Activated T-helper 17 cell treated with anti-CD3 and anti-CD28 coated beads, Interleukin-2, amount 50 U/mL, for 72 hours (primary cell): ENCODE data around the gene ARHGAP23. TPM values are rescaled to one million over a fixed set of nuclear protein-coding genes. Genes with fewer than 3 reads are reported as not detected.
"Not testable (repeated sequence)": the region's sequence is repeated elsewhere in the genome, so short reads cannot be mapped to it uniquely, and the experiment has no call there.

Source experiments
- ATAC-seq: fragments of 150-1000 bp; cut with Tn5 transposase; replicated peaks from 2 replicates; pipeline ENCODE4 v1.10.0; 2021; ENCODE audit warnings: mild to moderate bottlenecking, moderate library complexity
- H3K27ac Mint-ChIP-seq: one replicate; pipeline ENCODE4 v1.8.0; 2022; ENCODE audit warnings: mixed read lengths
- H3K27me3 Mint-ChIP-seq: one replicate; pipeline ENCODE4 v1.8.0; 2022; ENCODE audit warnings: mixed read lengths
- H3K36me3 Mint-ChIP-seq: one replicate; pipeline ENCODE4 v1.8.0; 2022; ENCODE audit warnings: low read depth, mild to moderate bottlenecking, mixed read lengths
- H3K4me1 Mint-ChIP-seq: one replicate; pipeline ENCODE4 v1.8.0; 2022; ENCODE audit warnings: mixed read lengths
- H3K4me3 Mint-ChIP-seq: one replicate; pipeline ENCODE4 v1.8.0; 2022; ENCODE audit warnings: mild to moderate bottlenecking, mixed read lengths
- H3K9me3 Mint-ChIP-seq: one replicate; pipeline ENCODE4 v1.8.0; 2022; ENCODE audit warnings: mixed read lengths
- total RNA-seq, 2 donors: library from RNA; stranded (reverse); gene quantifications; one replicate each; pipeline ENCODE4 v1.2.3, GENCODE V29; 2022

The ARHGAP23 gene
- total RNA-seq, 2 donors from 2014 or later, result 0.69 to 2.2 TPM

GRCh38 chr17:38476549-38476948 lies 48.3 kb downstream of the ARHGAP23 start:
- H3K27me3 Mint-ChIP-seq, result no peaks in the 10 kb centered on the region
- H3K36me3 Mint-ChIP-seq, result no peaks in the 10 kb centered on the region
- H3K9me3 Mint-ChIP-seq, result no peaks in the 10 kb centered on the region
- peaks cover 6% of the 10 kb centered on the region for H3K4me1 Mint-ChIP-seq
- no peak for ATAC-seq
- peak overlapping the region; percentile 35 for H3K27ac Mint-ChIP-seq
- no peak overlapping the region for H3K4me3 Mint-ChIP-seq

- H3K4me3 Mint-ChIP-seq, H3K36me3 Mint-ChIP-seq, H3K9me3 Mint-ChIP-seq, H3K4me1 Mint-ChIP-seq, ATAC-seq, H3K27ac Mint-ChIP-seq, H3K27me3 Mint-ChIP-seq: not testable (repeated sequence)
Measured at GRCh38 chr17:38477417-38477816, 49.2 kb downstream of the ARHGAP23 start.

- H3K36me3 Mint-ChIP-seq, ATAC-seq, H3K4me3 Mint-ChIP-seq, H3K27ac Mint-ChIP-seq, H3K9me3 Mint-ChIP-seq, H3K27me3 Mint-ChIP-seq, H3K4me1 Mint-ChIP-seq: not testable (repeated sequence)
Measured at GRCh38 chr17:38477951-38478350, 49.7 kb downstream of the ARHGAP23 start.

GRCh38 chr17:38478667-38479066 lies 50.4 kb downstream of the ARHGAP23 start:
- not testable (repeated sequence) for ATAC-seq, H3K9me3 Mint-ChIP-seq, H3K27me3 Mint-ChIP-seq, H3K4me3 Mint-ChIP-seq, H3K27ac Mint-ChIP-seq, H3K4me1 Mint-ChIP-seq, H3K36me3 Mint-ChIP-seq

- not testable (repeated sequence) for H3K27ac Mint-ChIP-seq, ATAC-seq, H3K36me3 Mint-ChIP-seq, H3K27me3 Mint-ChIP-seq, H3K9me3 Mint-ChIP-seq, H3K4me1 Mint-ChIP-seq, H3K4me3 Mint-ChIP-seq
Measured at GRCh38 chr17:38482039-38482699, 53.9 kb downstream of the ARHGAP23 start.

- not testable (repeated sequence) for H3K27ac Mint-ChIP-seq, H3K4me3 Mint-ChIP-seq, H3K9me3 Mint-ChIP-seq, H3K27me3 Mint-ChIP-seq, ATAC-seq, H3K36me3 Mint-ChIP-seq, H3K4me1 Mint-ChIP-seq
Measured at GRCh38 chr17:38482700-38483043, 54.4 kb downstream of the ARHGAP23 start.

GRCh38 chr17:38484242-38485145 lies 56.2 kb downstream of the ARHGAP23 start:
- H3K36me3 Mint-ChIP-seq, result not testable (repeated sequence)
- peak overlapping the region; percentile 64 for H3K27ac Mint-ChIP-seq
- H3K4me3 Mint-ChIP-seq, result peak overlapping the region; percentile 65

GRCh38 chr17:38485146-38485468 lies 56.8 kb downstream of the ARHGAP23 start:
- H3K36me3 Mint-ChIP-seq, result no peaks in the 10 kb centered on the region
- no peak for ATAC-seq
- H3K9me3 Mint-ChIP-seq, result no peaks in the 10 kb centered on the region
- no peaks in the 10 kb centered on the region for H3K27me3 Mint-ChIP-seq
- peak overlapping the region; percentile 65 for H3K4me3 Mint-ChIP-seq
- peak overlapping the region; percentile 64 for H3K27ac Mint-ChIP-seq
- peaks cover 9% of the 10 kb centered on the region for H3K4me1 Mint-ChIP-seq

More at GRCh38 chr17:38484242-38485145, 56.2 kb downstream of the ARHGAP23 start:
- peak; percentile 71 for ATAC-seq
- not testable (repeated sequence) for H3K27me3 Mint-ChIP-seq, H3K4me1 Mint-ChIP-seq, H3K9me3 Mint-ChIP-seq

GRCh38 chr17:38485681-38486298 lies 57.5 kb downstream of the ARHGAP23 start:
- H3K27ac Mint-ChIP-seq, result peak overlapping the region; percentile 64
- H3K4me3 Mint-ChIP-seq, result peak overlapping the region; percentile 65

GRCh38 chr17:38489774-38490173 lies 61.5 kb downstream of the ARHGAP23 start:
- not testable (repeated sequence) for H3K9me3 Mint-ChIP-seq, H3K27ac Mint-ChIP-seq

More at GRCh38 chr17:38485681-38486298, 57.5 kb downstream of the ARHGAP23 start:
- H3K9me3 Mint-ChIP-seq, H3K4me1 Mint-ChIP-seq, H3K36me3 Mint-ChIP-seq, H3K27me3 Mint-ChIP-seq: not testable (repeated sequence)
- peak; percentile 89 for ATAC-seq

GRCh38 chr17:38491346-38492066 lies 63.2 kb downstream of the ARHGAP23 start:
- H3K36me3 Mint-ChIP-seq, H3K27ac Mint-ChIP-seq, H3K4me1 Mint-ChIP-seq, ATAC-seq, H3K9me3 Mint-ChIP-seq, H3K4me3 Mint-ChIP-seq, H3K27me3 Mint-ChIP-seq: not testable (repeated sequence)

More at GRCh38 chr17:38489774-38490173, 61.5 kb downstream of the ARHGAP23 start:
- H3K4me1 Mint-ChIP-seq, H3K27me3 Mint-ChIP-seq, H3K4me3 Mint-ChIP-seq, H3K36me3 Mint-ChIP-seq, ATAC-seq: not testable (repeated sequence)

- not testable (repeated sequence) for H3K27ac Mint-ChIP-seq, H3K4me1 Mint-ChIP-seq, H3K36me3 Mint-ChIP-seq, H3K27me3 Mint-ChIP-seq, H3K4me3 Mint-ChIP-seq, H3K9me3 Mint-ChIP-seq
- peak; percentile 82 for ATAC-seq
Measured at GRCh38 chr17:38492067-38493040, 64.1 kb downstream of the ARHGAP23 start.

GRCh38 chr17:38494152-38494551 lies 65.9 kb downstream of the ARHGAP23 start:
- H3K4me3 Mint-ChIP-seq, H3K36me3 Mint-ChIP-seq, H3K9me3 Mint-ChIP-seq, H3K27ac Mint-ChIP-seq, ATAC-seq, H3K4me1 Mint-ChIP-seq, H3K27me3 Mint-ChIP-seq: not testable (repeated sequence)

- H3K27ac Mint-ChIP-seq, ATAC-seq, H3K9me3 Mint-ChIP-seq: not testable (repeated sequence)
Measured at GRCh38 chr17:38497656-38498055, 69.4 kb downstream of the ARHGAP23 start.

More at GRCh38 chr17:38497656-38498055, 69.4 kb downstream of the ARHGAP23 start:
- H3K4me1 Mint-ChIP-seq, H3K27me3 Mint-ChIP-seq, H3K36me3 Mint-ChIP-seq, H3K4me3 Mint-ChIP-seq: not testable (repeated sequence)
